Measurements from ENCODE around the gene RIGI. TPM values are rescaled to one million over a fixed set of nuclear protein-coding genes. Genes with fewer than 3 reads are reported as not detected.
A peak's percentile ranks its signal among the peaks of the same experiment; 100 is the strongest.

The RIGI gene
- total and polyA plus RNA-seq, 4 experiments from 2014 or later, result 19.4 to 32.0 (median 25.6) TPM

GRCh38 chr9:32570262-32570661 is 44.3 kb upstream of the RIGI start:
- POLR2A ChIA-PET (ENCODE audit: partially characterized antibody), result no interaction called here
- CTCF ChIA-PET (ENCODE audit: partially characterized antibody), result no interaction called here
- Histone ChIP-seq H3K36me3 (ENCODE audit: insufficient read depth, low read length) (peaks cover 12% of the 10 kb centered on the region), H3K4me3 (ENCODE audit: low read length in 2 of 2) (no peak overlapping the region), H3K27me3 (ENCODE audit: insufficient read depth, low read length) (no peaks in the 10 kb centered on the region), H3K27ac (ENCODE audit: low read depth, low read length) (no peak overlapping the region), H3K9me3 (ENCODE audit: control insufficient read depth in 1 of 2, low read length in 2 of 2) (no peaks in the 10 kb centered on the region), H3K4me1 (ENCODE audit: insufficient read depth, low read length) (peaks cover 17% of the 10 kb centered on the region)
- H3K27ac Mint-ChIP-seq, result peak overlapping the region in 3 of 7 donors; percentile 15 to 78 (median 17)
- peaks cover 22 to 50% of the 10 kb centered on the region in 2 donors for H3K36me3 Mint-ChIP-seq
- intact Hi-C loops (cut with micrococcal nuclease), result loop anchor here (5.0 kb wide), 1 partner anchor 597 kb away; the partner anchor contains the start of gene B4GALT1
- peak overlapping the region in 1 of 8 donors; percentile 14 for H3K4me3 Mint-ChIP-seq
- H3K27me3 Mint-ChIP-seq, result no peaks in the 10 kb centered on the region
- peaks cover 0 to 4% (median 0%) of the 10 kb centered on the region in 8 donors for H3K9me3 Mint-ChIP-seq
- H3K4me1 Mint-ChIP-seq, result peaks cover 19 to 44% (median 27%) of the 10 kb centered on the region in 4 donors
- no peak for DNase-seq

GRCh38 chr9:32566770-32567169 is 40.8 kb upstream of the RIGI start:
- Mint-ChIP-seq H3K4me1 (peaks cover 14 to 24% (median 16%) of the 10 kb centered on the region in 4 donors), H3K27ac (no peak overlapping the region), H3K36me3 (peaks cover 22 to 52% of the 10 kb centered on the region in 2 donors), H3K9me3 (peaks cover 0 to 2% (median 0%) of the 10 kb centered on the region in 8 donors), H3K4me3 (no peak overlapping the region), H3K27me3 (no peaks in the 10 kb centered on the region)
- CTCF ChIA-PET (ENCODE audit: partially characterized antibody), result interaction anchor here (1.0 to 4.7 kb wide), 4 partner anchors 10 to 188 kb away, joined by 3 to 25 read pairs (median 4); no protein-coding TSS in a partner anchor
- no peaks in the 10 kb centered on the region for H3K27me3 ChIP-seq (ENCODE audit: insufficient read depth, low read length)
- no peak overlapping the region for H3K27ac ChIP-seq (ENCODE audit: low read depth, low read length)
- H3K4me3 ChIP-seq (ENCODE audit: low read length in 2 of 2), result no peak overlapping the region
- no peaks in the 10 kb centered on the region for H3K9me3 ChIP-seq (ENCODE audit: control insufficient read depth in 1 of 2, low read length in 2 of 2)
- no peak for DNase-seq
- peaks cover 6% of the 10 kb centered on the region for H3K4me1 ChIP-seq (ENCODE audit: insufficient read depth, low read length)
- intact Hi-C loops (cut with micrococcal nuclease), result no loop called here
- H3K36me3 ChIP-seq (ENCODE audit: insufficient read depth, low read length), result peaks cover 12% of the 10 kb centered on the region
- POLR2A ChIA-PET (ENCODE audit: partially characterized antibody), result no interaction called here

- peaks cover 12% of the 10 kb centered on the region for H3K36me3 ChIP-seq (ENCODE audit: insufficient read depth, low read length)
- Mint-ChIP-seq H3K36me3 (peaks cover 22 to 55% of the 10 kb centered on the region in 2 donors), H3K4me3 (no peak overlapping the region), H3K27me3 (no peaks in the 10 kb centered on the region), H3K4me1 (peaks cover 14 to 23% (median 16%) of the 10 kb centered on the region in 4 donors), H3K27ac (no peak overlapping the region), H3K9me3 (peaks cover 0 to 2% (median 0%) of the 10 kb centered on the region in 8 donors)
- H3K4me3 ChIP-seq (ENCODE audit: low read length in 2 of 2), result no peak overlapping the region
- intact Hi-C loops (cut with micrococcal nuclease), result no loop called here
- no peaks in the 10 kb centered on the region for H3K4me1 ChIP-seq (ENCODE audit: insufficient read depth, low read length)
- ChIA-PET POLR2A (ENCODE audit: partially characterized antibody) (no interaction called here), CTCF (ENCODE audit: partially characterized antibody) (interaction anchor here (1.0 to 4.7 kb wide), 4 partner anchors 9 to 187 kb away, joined by 4 to 25 read pairs (median 8); no protein-coding TSS in a partner anchor)
- no peaks in the 10 kb centered on the region for H3K9me3 ChIP-seq (ENCODE audit: control insufficient read depth in 1 of 2, low read length in 2 of 2)
- DNase-seq, result no peak
- no peaks in the 10 kb centered on the region for H3K27me3 ChIP-seq (ENCODE audit: insufficient read depth, low read length)
- no peak overlapping the region for H3K27ac ChIP-seq (ENCODE audit: low read depth, low read length)
Measured at GRCh38 chr9:32565967-32566366, 40.0 kb upstream of the RIGI start.

- H3K4me1 ChIP-seq (ENCODE audit: insufficient read depth, low read length), result peaks cover 9% of the 10 kb centered on the region
- ChIA-PET CTCF (ENCODE audit: partially characterized antibody) (interaction anchor here (1.2 to 2.2 kb wide), 3 partner anchors 14 to 182 kb away, joined by 3 to 13 read pairs (median 3); partner anchors contain the start of gene NDUFB6), POLR2A (ENCODE audit: partially characterized antibody) (interaction anchor here (1.0 to 1.8 kb wide), 2 partner anchors 14 kb away, joined by 3 to 5 read pairs; no protein-coding TSS in a partner anchor)
- H3K36me3 ChIP-seq (ENCODE audit: insufficient read depth, low read length), result no peaks in the 10 kb centered on the region
- no peaks in the 10 kb centered on the region for H3K9me3 ChIP-seq (ENCODE audit: control insufficient read depth in 1 of 2, low read length in 2 of 2)
- H3K27ac ChIP-seq (ENCODE audit: low read depth, low read length), result no peak overlapping the region
- no peak overlapping the region for H3K4me3 ChIP-seq (ENCODE audit: low read length in 2 of 2)
- no peaks in the 10 kb centered on the region for H3K9me3 Mint-ChIP-seq
- H3K4me1 Mint-ChIP-seq, result peaks cover 25 to 33% (median 26%) of the 10 kb centered on the region in 4 donors
- H3K27ac Mint-ChIP-seq, result peak overlapping the region in 5 of 7 donors; percentile 14 to 79 (median 75)
- no peaks in the 10 kb centered on the region for H3K27me3 ChIP-seq (ENCODE audit: insufficient read depth, low read length)
- intact Hi-C loops (cut with micrococcal nuclease), result no loop called here
- no peaks in the 10 kb centered on the region for H3K27me3 Mint-ChIP-seq
- peaks cover 4 to 11% of the 10 kb centered on the region in 2 donors for H3K36me3 Mint-ChIP-seq
- H3K4me3 Mint-ChIP-seq, result no peak overlapping the region
- DNase-seq, result no peak
Measured at GRCh38 chr9:32558408-32558934, 32.5 kb upstream of the RIGI start.

- no peak for DNase-seq
- ChIA-PET CTCF (ENCODE audit: partially characterized antibody) (interaction anchor here (0.7 to 3.2 kb wide), 5 partner anchors 17 to 180 kb away, joined by 3 to 13 read pairs (median 6); partner anchors contain the start of gene RIGI), POLR2A (ENCODE audit: partially characterized antibody) (interaction anchor here (1.5 kb wide), 2 partner anchors 8 to 18 kb away, joined by 3 to 5 read pairs; partner anchors contain the start of gene NDUFB6)
- no peaks in the 10 kb centered on the region for H3K36me3 ChIP-seq (ENCODE audit: insufficient read depth, low read length)
- intact Hi-C loops (cut with micrococcal nuclease), result no loop called here
- no peaks in the 10 kb centered on the region for H3K9me3 ChIP-seq (ENCODE audit: control insufficient read depth in 1 of 2, low read length in 2 of 2)
- Mint-ChIP-seq H3K4me3 (no peak overlapping the region), H3K9me3 (peaks cover 0 to 3% (median 0%) of the 10 kb centered on the region in 8 donors), H3K4me1 (peaks cover 27 to 54% (median 43%) of the 10 kb centered on the region in 4 donors), H3K27ac (peak overlapping the region in 6 of 7 donors; percentile 19 to 92 (median 62)), H3K27me3 (no peaks in the 10 kb centered on the region), H3K36me3 (peaks cover 4 to 31% of the 10 kb centered on the region in 2 donors)
- no peak overlapping the region for H3K4me3 ChIP-seq (ENCODE audit: low read length in 2 of 2)
- no peak overlapping the region for H3K27ac ChIP-seq (ENCODE audit: low read depth, low read length)
- H3K4me1 ChIP-seq (ENCODE audit: insufficient read depth, low read length), result peaks cover 24% of the 10 kb centered on the region
- H3K27me3 ChIP-seq (ENCODE audit: insufficient read depth, low read length), result no peaks in the 10 kb centered on the region
Measured at GRCh38 chr9:32554591-32554990, 28.6 kb upstream of the RIGI start.

GRCh38 chr9:32554107-32554506 is 28.1 kb upstream of the RIGI start:
- DNase-seq, result no peak
- Mint-ChIP-seq H3K4me3 (peak overlapping the region in 3 of 8 donors; percentile 6 to 25 (median 25)), H3K27ac (peak overlapping the region in 5 of 7 donors; percentile 6 to 92 (median 11)), H3K4me1 (peaks cover 26 to 55% (median 42%) of the 10 kb centered on the region in 4 donors), H3K27me3 (no peaks in the 10 kb centered on the region), H3K36me3 (peaks cover 4 to 34% of the 10 kb centered on the region in 2 donors), H3K9me3 (peaks cover 0 to 3% (median 0%) of the 10 kb centered on the region in 8 donors)
- Histone ChIP-seq H3K9me3 (ENCODE audit: control insufficient read depth in 1 of 2, low read length in 2 of 2) (no peaks in the 10 kb centered on the region), H3K27ac (ENCODE audit: low read depth, low read length) (no peak overlapping the region), H3K36me3 (ENCODE audit: insufficient read depth, low read length) (no peaks in the 10 kb centered on the region), H3K4me3 (ENCODE audit: low read length in 2 of 2) (no peak overlapping the region), H3K27me3 (ENCODE audit: insufficient read depth, low read length) (no peaks in the 10 kb centered on the region), H3K4me1 (ENCODE audit: insufficient read depth, low read length) (peaks cover 29% of the 10 kb centered on the region)
- intact Hi-C loops (cut with micrococcal nuclease), result no loop called here
- ChIA-PET POLR2A (ENCODE audit: partially characterized antibody) (interaction anchor here (1.5 kb wide), 1 partner anchor 9 kb away, joined by 3 read pairs; no protein-coding TSS in a partner anchor), CTCF (ENCODE audit: partially characterized antibody) (interaction anchor here (1.1 to 3.2 kb wide), 4 partner anchors 18 to 175 kb away, joined by 4 to 13 read pairs (median 9); partner anchors contain the start of gene RIGI)
